Endothelial cell of umbilical vein (primary cell): Measurements from ENCODE around the gene AADAT. TPM values are rescaled to one million over a fixed set of nuclear protein-coding genes. Genes with fewer than 3 reads are reported as not detected.
A peak's percentile ranks its signal among the peaks of the same experiment; 100 is the strongest.

Experiments
- BruUV-seq: library from RNA; stranded (reverse); fragments of 400-500 nt; replicated peaks from 2 replicates; lab custom pipeline; 2021; lab: Mats Ljungman, UMichigan
- CTCF ChIA-PET: fragments of 300-600, 350-600 bp; sonication (Branson Sonifier 250); formaldehyde crosslinking; loops from one replicate; lab custom pipeline; 2021; ENCODE audit warnings: antibody characterized with exemption, inconsistent platforms; lab: Charles Lee
- POLR2A ChIA-PET: fragments of 300-600, 350-600 bp; sonication (Branson Sonifier 250); formaldehyde crosslinking; loops from one replicate; lab custom pipeline; 2021; ENCODE audit warnings: antibody characterized with exemption, inconsistent platforms; lab: Charles Lee
- DNase-seq: peaks from one replicate; pipeline ENCODE4 v3.0.0-alpha.2; 2011; ENCODE audit warnings: low read depth, low spot score
- FAIRE-seq: peaks from 2 replicates; lab custom pipeline; 2011; peaks lifted over from hg19 to GRCh38; lab: Jason Lieb, UNC
- H2AFZ ChIP-seq: 2 replicates; pipeline ENCODE4 v1.6.0; 2012; ENCODE audit warnings: low read depth, low read length, control low read depth, inconsistent platforms
- H3K27ac ChIP-seq: 2 replicates; pipeline ENCODE4 v1.5.1; 2011; ENCODE audit warnings: low read depth, mild to moderate bottlenecking, control low read depth, low read length, moderate library complexity; ENCODE audit not compliant: insufficient read depth
- H3K27me3 ChIP-seq, 2 experiments: 2 replicates each; pipeline versions ENCODE4 v1.6.0 to v1.6.1; 2011; ENCODE audit warnings: low read length in 2 of 2, mixed read lengths in 1 of 2; ENCODE audit not compliant: control insufficient read depth in 2 of 2, insufficient read depth in 2 of 2
- H3K36me3 ChIP-seq, 2 experiments: 2 replicates in 1 of 2; 3 replicates in 1 of 2; pipeline ENCODE4 v1.5.1; 2011; ENCODE audit warnings: low read length in 2 of 2, mild to moderate bottlenecking in 1 of 2, moderate library complexity in 1 of 2; ENCODE audit not compliant: control insufficient read depth in 2 of 2, insufficient read depth in 2 of 2; ENCODE audit errors: extremely low read depth in 1 of 2
- H3K4me1 ChIP-seq: 3 replicates; pipeline ENCODE4 v1.5.1; 2011; ENCODE audit warnings: mild to moderate bottlenecking, low read length; ENCODE audit not compliant: control insufficient read depth, insufficient read depth; ENCODE audit errors: extremely low read depth
- H3K4me2 ChIP-seq: 2 replicates; pipeline ENCODE4 v1.6.1; 2011; ENCODE audit warnings: low read length, control low read depth, mixed read lengths; ENCODE audit not compliant: insufficient read depth
- H3K4me3 ChIP-seq, 3 experiments: fragments of 200-600 bp in 1 of 3; sonication (generic), shearing (Covaris generic) in 1 of 3; replicated peaks in 1 of 3; 2 replicates each; pipeline ENCODE4 v1.5.1; 2011 to 2016; ENCODE audit warnings: control low read depth in 3 of 3, low read length in 3 of 3, mild to moderate bottlenecking in 2 of 3, inconsistent platforms in 1 of 3, low read depth in 1 of 3, moderate library complexity in 1 of 3; ENCODE audit not compliant: insufficient read depth in 1 of 3
- H3K79me2 ChIP-seq: 2 replicates; pipeline ENCODE4 v1.6.0; 2012; ENCODE audit warnings: low read length, inconsistent platforms; ENCODE audit not compliant: control insufficient read depth, insufficient read depth
- H3K9ac ChIP-seq: replicated peaks from 2 replicates; pipeline ENCODE3; 2011; ENCODE audit warnings: low read length, control low read depth; ENCODE audit not compliant: insufficient read depth; ENCODE audit errors: extremely low read depth
- H3K9me1 ChIP-seq: replicated peaks from 3 replicates; pipeline ENCODE4 v1.6.0; 2011; ENCODE audit warnings: mild to moderate bottlenecking, low read length; ENCODE audit not compliant: control insufficient read depth, insufficient read depth; ENCODE audit errors: extremely low read depth
- H3K9me3 ChIP-seq: replicated peaks from 2 replicates; pipeline ENCODE4 v1.5.1; 2012; ENCODE audit warnings: low read length, inconsistent platforms; ENCODE audit not compliant: control insufficient read depth, insufficient read depth
- H4K20me1 ChIP-seq: replicated peaks from 2 replicates; pipeline ENCODE3; 2011; ENCODE audit warnings: mild to moderate bottlenecking, low read length; ENCODE audit not compliant: control insufficient read depth, insufficient read depth; ENCODE audit errors: extremely low read depth
- EZH2 ChIP-seq: IDR thresholded peaks from 2 replicates; pipeline ENCODE4 v1.6.1; 2012; ENCODE audit warnings: borderline replicate concordance, low read depth, mild to moderate bottlenecking, moderate library complexity, low read length, inconsistent platforms; ENCODE audit not compliant: severe bottlenecking
- FOS ChIP-seq: IDR thresholded peaks from 2 replicates; pipeline ENCODE4 v1.6.1; 2011; ENCODE audit warnings: mild to moderate bottlenecking, low read length, moderate library complexity, borderline replicate concordance; ENCODE audit not compliant: insufficient read depth
- GATA2 ChIP-seq: IDR thresholded peaks from 2 replicates; pipeline ENCODE4 v1.7.0; 2011; ENCODE audit warnings: low read depth, mild to moderate bottlenecking, moderate library complexity, mixed read lengths, low read length; ENCODE audit not compliant: insufficient read length, insufficient read depth
- JUN ChIP-seq: IDR thresholded peaks from 2 replicates; pipeline ENCODE4 v1.6.1; 2011; ENCODE audit warnings: borderline replicate concordance, low read depth; ENCODE audit not compliant: insufficient read length, insufficient read depth
- MAX ChIP-seq: IDR thresholded peaks from 2 replicates; pipeline ENCODE4 v1.6.1; 2011; ENCODE audit not compliant: insufficient read depth, insufficient read length
- MYC ChIP-seq: IDR thresholded peaks from one replicate; pipeline ENCODE4 v1.6.1; 2011; ENCODE audit warnings: mild to moderate bottlenecking, low read depth, low read length
- POLR2A ChIP-seq: IDR thresholded peaks from 2 replicates; pipeline ENCODE4 v1.6.1; 2012; ENCODE audit warnings: low read depth, mild to moderate bottlenecking, control low read depth, low read length
- POLR2AphosphoS5 ChIP-seq: IDR thresholded peaks from 2 replicates; pipeline ENCODE4 v1.6.1; 2012; ENCODE audit warnings: low read depth, mild to moderate bottlenecking, control low read depth, low read length, moderate library complexity; ENCODE audit not compliant: insufficient read depth
- dilution Hi-C: fragments of 300-500 bp; cut with MboI; formaldehyde crosslinking; loops from one replicate; pipeline ENCODE4 v1.15.0; 2019; ENCODE audit warnings: low sequenced_read_pairs; ENCODE audit not compliant: extremely low pct_ligation_motif_present
- intact Hi-C: fragments of 100-400 bp; cut with micrococcal nuclease; formaldehyde crosslinking; loops from one replicate; pipeline ENCODE4 v1.10.0; 2022
- polyA plus RNA-seq, 4 experiments: library from polyadenylated mRNA; depleted of rRNA in 3 of 4; stranded (reverse) in 3 of 4; unstranded in 1 of 4; fragments of >200 nt; gene quantifications; 2 replicates each; pipeline versions ENCODE4 v1.2.1 to v1.2.3, GENCODE V29; 2011 to 2012; ENCODE audit warnings: missing spikeins in 1 of 4
- total RNA-seq: library from RNA; stranded (reverse); gene quantifications from 2 replicates; pipeline ENCODE4 v1.2.3, GENCODE V29; 2021
- TF ChIP-seq, protein P1 (sequence below), 2 donors: IDR thresholded peaks; 1 replicate in 1 of 2; 2 replicates in 1 of 2; pipeline ENCODE4 v1.5.1; 2011; ENCODE audit warnings: low read length in 2 of 2, mild to moderate bottlenecking in 2 of 2, moderate library complexity in 2 of 2, control low read depth in 1 of 2, inconsistent platforms in 1 of 2, low read depth in 1 of 2; ENCODE audit not compliant: insufficient read depth in 1 of 2; ENCODE audit errors: extremely low read depth in 1 of 2

The AADAT gene
- total and polyA plus RNA-seq, 2 donors (not counting 3 experiments of a cell fraction or from before 2014, with no cell fraction given): 1.8 to 2.5 TPM

GRCh38 chr4:170090352-170091052 is 746 bp upstream of the AADAT start:
- Histone ChIP-seq H3K4me1 (peaks cover 3% of the 10 kb centered on the region), H3K4me2 (peak overlapping the region; percentile 66), H3K9me3 (no peaks in the 10 kb centered on the region), H3K79me2 (no peaks in the 10 kb centered on the region), H3K27ac (no peak overlapping the region), H3K9ac (no peak overlapping the region), H3K27me3 (no peaks in the 10 kb centered on the region), H3K36me3 (no peaks in the 10 kb centered on the region), H3K9me1 (no peaks in the 10 kb centered on the region), H2AFZ (peak overlapping the region; percentile 19), H4K20me1 (no peaks in the 10 kb centered on the region), H3K4me3 (peak overlapping the region in 2 of 3 experiments; percentile 44 to 68)
- DNase-seq: no peak
- no peak for FAIRE-seq
- no TSS peak for BruUV-seq
- dilution Hi-C loops (no loop called here), intact Hi-C loops (loop anchor here (1.0 kb wide), 4 partner anchors 64 to 477 kb away; partner anchors contain the start of genes CLCN3 and MFAP3L)
- TF ChIP-seq, protein P1, sequence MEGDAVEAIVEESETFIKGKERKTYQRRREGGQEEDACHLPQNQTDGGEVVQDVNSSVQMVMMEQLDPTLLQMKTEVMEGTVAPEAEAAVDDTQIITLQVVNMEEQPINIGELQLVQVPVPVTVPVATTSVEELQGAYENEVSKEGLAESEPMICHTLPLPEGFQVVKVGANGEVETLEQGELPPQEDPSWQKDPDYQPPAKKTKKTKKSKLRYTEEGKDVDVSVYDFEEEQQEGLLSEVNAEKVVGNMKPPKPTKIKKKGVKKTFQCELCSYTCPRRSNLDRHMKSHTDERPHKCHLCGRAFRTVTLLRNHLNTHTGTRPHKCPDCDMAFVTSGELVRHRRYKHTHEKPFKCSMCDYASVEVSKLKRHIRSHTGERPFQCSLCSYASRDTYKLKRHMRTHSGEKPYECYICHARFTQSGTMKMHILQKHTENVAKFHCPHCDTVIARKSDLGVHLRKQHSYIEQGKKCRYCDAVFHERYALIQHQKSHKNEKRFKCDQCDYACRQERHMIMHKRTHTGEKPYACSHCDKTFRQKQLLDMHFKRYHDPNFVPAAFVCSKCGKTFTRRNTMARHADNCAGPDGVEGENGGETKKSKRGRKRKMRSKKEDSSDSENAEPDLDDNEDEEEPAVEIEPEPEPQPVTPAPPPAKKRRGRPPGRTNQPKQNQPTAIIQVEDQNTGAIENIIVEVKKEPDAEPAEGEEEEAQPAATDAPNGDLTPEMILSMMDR (IDR thresholded peaks at IDR 0.05; ENCODE audit: extremely low read depth in 1 of 2, insufficient read depth in 1 of 2, low read depth in 1 of 2, low read length in 2 of 2): no peak
- TF ChIP-seq FOS: no peak
- TF ChIP-seq EZH2: no peak
- TF ChIP-seq MYC: no peak
- TF ChIP-seq POLR2AphosphoS5: no peak
- TF ChIP-seq JUN: no peak
- no peak for TF ChIP-seq POLR2A
- no peak for TF ChIP-seq GATA2
- TF ChIP-seq MAX: no peak
- ChIA-PET CTCF (interaction anchor here (0.9 to 3.0 kb wide), 3 partner anchors 11 to 284 kb away, joined by 3 to 19 read pairs (median 3); no protein-coding TSS in a partner anchor), POLR2A (no interaction called here)
